Measurements from ENCODE around the gene SEMA7A.
"Not testable (repeated sequence)": the region's sequence is repeated elsewhere in the genome, so short reads cannot be mapped to it uniquely, and the experiment has no call there.

Gene SEMA7A

GRCh38 chr15:74369084-74369745, 64.5 kb downstream of the SEMA7A start:
- no peak for DNase-seq

- DNase-seq, result no peak
Measured at GRCh38 chr15:74368121-74368520, 65.6 kb downstream of the SEMA7A start.

GRCh38 chr15:74367296-74367854, 66.4 kb downstream of the SEMA7A start, which contains the start of gene CYP11A1:
Gene CYP11A1 (minus strand): TSS chr15:74367646. CDS start chr15:74367585, 61 bp downstream.
- DNase-seq, result no peak

- DNase-seq, result peak; percentile 21
Measured at GRCh38 chr15:74365598-74366445, 67.9 kb downstream of the SEMA7A start.

- DNase-seq, result no peak
Measured at GRCh38 chr15:74364936-74365597, 68.7 kb downstream of the SEMA7A start.

DNA sequence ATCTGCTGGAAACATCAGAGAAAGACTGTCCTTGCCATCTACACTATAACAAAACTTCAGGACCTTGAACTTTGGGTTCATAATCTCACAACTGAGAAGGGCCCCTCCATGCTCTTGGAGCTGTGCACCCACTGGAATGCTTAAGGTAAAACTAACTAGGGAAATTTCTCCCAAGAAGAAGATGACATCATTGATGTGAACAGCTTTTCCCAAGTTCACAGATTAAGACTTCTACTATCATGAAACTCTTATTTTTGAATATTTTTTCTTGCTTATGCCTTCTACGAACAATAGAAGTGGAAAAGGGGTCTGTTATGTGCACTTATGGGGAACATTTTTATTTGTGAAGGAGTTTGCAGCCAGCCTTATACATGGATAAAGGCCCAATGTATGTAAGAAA, 71.3 kb downstream of the SEMA7A start:
- DNase-seq, result no peak

DNA sequence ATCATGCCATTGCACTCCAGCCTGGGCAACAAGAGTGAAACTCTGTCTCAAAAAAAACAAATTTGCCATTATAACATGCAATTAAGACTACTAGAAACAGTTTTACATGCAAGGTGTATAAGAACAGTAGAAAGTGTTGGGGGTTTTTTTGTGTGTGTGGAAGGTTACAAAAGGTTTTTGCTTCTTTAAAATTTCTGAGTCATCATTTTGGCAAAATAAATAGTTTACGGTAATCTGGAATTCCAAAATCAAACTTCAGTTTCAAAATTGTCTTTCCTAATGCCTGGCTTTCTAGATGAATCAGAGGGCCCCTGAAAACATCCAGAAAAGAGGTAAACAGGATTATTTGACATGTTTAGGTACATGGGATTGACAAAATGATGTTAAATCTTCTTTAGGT, 72.9 kb downstream of the SEMA7A start:
- DNase-seq, result not testable (repeated sequence)

DNA sequence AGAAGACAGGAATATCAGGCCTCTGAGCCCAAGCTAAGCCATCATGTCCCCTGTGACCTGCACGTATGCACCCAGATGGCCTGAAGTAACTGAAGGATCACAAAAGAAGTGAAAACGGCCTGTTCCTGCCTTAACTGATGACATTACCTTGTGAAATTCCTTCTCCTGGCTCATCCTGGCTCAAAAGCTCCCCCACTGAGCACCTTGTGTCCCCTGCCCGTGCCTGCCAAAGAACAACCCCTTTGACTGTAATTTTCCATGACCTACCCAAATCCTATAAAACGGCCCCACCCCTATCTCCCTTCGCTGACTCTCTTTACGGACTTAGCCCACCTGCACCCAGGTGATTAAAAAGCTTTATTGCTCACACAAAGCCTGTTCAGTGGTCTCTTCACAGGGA, 74.4 kb downstream of the SEMA7A start:
- DNase-seq, result not testable (repeated sequence)

All from CD4-positive, alpha-beta T cell treated with Interleukin-17A for 4 hours (primary cell).